Esophagus muscularis mucosa (tissue), 4 donors: ENCODE results near the gene CPNE7.

Source experiments
- EP300 ChIP-seq: sonication (generic); formaldehyde crosslinking; IDR thresholded peaks from one replicate; pipeline ENCODE4 v1.6.1; 2017; ENCODE audit warnings: antibody characterized with exemption
- POLR2AphosphoS5 ChIP-seq, 2 donors: sonication (generic); formaldehyde crosslinking; IDR thresholded peaks; one replicate each; pipeline ENCODE4 v1.6.1; 2017; ENCODE audit warnings: antibody characterized with exemption in 2 of 2
- TF ChIP-seq, protein P1 (sequence below), 3 experiments: fragments of 200-600 bp in 2 of 3; fragments of 450-650 bp in 1 of 3; sonication (generic) in 2 of 3; IDR thresholded peaks; one replicate each; pipeline ENCODE4 v1.5.1; 2017 to 2019; ENCODE audit warnings: antibody characterized with exemption in 3 of 3, mild to moderate bottlenecking in 2 of 3, moderate library complexity in 1 of 3

- TF ChIP-seq POLR2AphosphoS5 (IDR thresholded peaks at IDR 0.05) (no peak), EP300 (no peak)
- TF ChIP-seq, protein P1, sequence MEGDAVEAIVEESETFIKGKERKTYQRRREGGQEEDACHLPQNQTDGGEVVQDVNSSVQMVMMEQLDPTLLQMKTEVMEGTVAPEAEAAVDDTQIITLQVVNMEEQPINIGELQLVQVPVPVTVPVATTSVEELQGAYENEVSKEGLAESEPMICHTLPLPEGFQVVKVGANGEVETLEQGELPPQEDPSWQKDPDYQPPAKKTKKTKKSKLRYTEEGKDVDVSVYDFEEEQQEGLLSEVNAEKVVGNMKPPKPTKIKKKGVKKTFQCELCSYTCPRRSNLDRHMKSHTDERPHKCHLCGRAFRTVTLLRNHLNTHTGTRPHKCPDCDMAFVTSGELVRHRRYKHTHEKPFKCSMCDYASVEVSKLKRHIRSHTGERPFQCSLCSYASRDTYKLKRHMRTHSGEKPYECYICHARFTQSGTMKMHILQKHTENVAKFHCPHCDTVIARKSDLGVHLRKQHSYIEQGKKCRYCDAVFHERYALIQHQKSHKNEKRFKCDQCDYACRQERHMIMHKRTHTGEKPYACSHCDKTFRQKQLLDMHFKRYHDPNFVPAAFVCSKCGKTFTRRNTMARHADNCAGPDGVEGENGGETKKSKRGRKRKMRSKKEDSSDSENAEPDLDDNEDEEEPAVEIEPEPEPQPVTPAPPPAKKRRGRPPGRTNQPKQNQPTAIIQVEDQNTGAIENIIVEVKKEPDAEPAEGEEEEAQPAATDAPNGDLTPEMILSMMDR (IDR thresholded peaks at IDR 0.05): no peak
These were observed 7.6 kb upstream of the CPNE7 start for GRCh38 chr16:89567656-89568594.
